H1 (cell line): ENCODE data around the gene ZNF75A. TPM values are rescaled to one million over a fixed set of nuclear protein-coding genes. Genes with fewer than 3 reads are reported as not detected.

Experiments
- CBX8 ChIP-seq: fragments of 300-800, 300-1000 bp; sonication (generic); IDR thresholded peaks from 2 replicates; pipeline ENCODE4 v1.7.1; 2016; ENCODE audit warnings: low read depth, low read length, borderline replicate concordance
- JUN ChIP-seq: IDR thresholded peaks from 2 replicates; pipeline ENCODE4 v1.6.1; 2011; ENCODE audit warnings: low read depth, mild to moderate bottlenecking, improper control_type of control experiment, low read length
- TBP ChIP-seq: IDR thresholded peaks from 2 replicates; pipeline ENCODE4 v1.6.1; 2011; ENCODE audit warnings: low read depth, low read length, improper control_type of control experiment
- polyA plus RNA-seq, 7 experiments: library from polyadenylated mRNA; depleted of rRNA in 3 of 7; stranded (reverse) in 5 of 7; unstranded in 2 of 7; fragments of >200 nt in 5 of 7; fragments of 200-250 nt in 2 of 7; gene quantifications; 1 replicate in 5 of 7; 2 replicates in 1 of 7; 4 replicates in 1 of 7; pipeline versions ENCODE4 v1.2.1 to v1.2.3, GENCODE V29; 2011 to 2013; ENCODE audit warnings: missing spikeins in 2 of 7, mixed read lengths in 2 of 7
- total RNA-seq: library from RNA; stranded (reverse); fragmentation: NEBNext Ultra II Directional; extraction: Animal tissue kit (Norgen Biotek cat#: 25700); gene quantifications from 2 replicates; pipeline ENCODE4 v1.2.1, GENCODE V29; 2021
- TF ChIP-seq, protein P1 (sequence below): fragments of 300-600 bp; sonication (generic); IDR thresholded peaks from 2 replicates; pipeline ENCODE4 v1.7.1; 2012; ENCODE audit warnings: low read length, moderate library complexity, mild to moderate bottlenecking, inconsistent platforms; ENCODE audit not compliant: insufficient replicate concordance

The ZNF75A gene
- total and polyA plus RNA-seq, 2 of the 8 experiments (the other 6 are each of a cell fraction or from before 2014, with no cell fraction given) = 9.3 to 30.0 TPM

GRCh38 chr16:3274490-3274889, 30.8 kb upstream of the ZNF75A start (continued):
- TF ChIP-seq, protein P1, sequence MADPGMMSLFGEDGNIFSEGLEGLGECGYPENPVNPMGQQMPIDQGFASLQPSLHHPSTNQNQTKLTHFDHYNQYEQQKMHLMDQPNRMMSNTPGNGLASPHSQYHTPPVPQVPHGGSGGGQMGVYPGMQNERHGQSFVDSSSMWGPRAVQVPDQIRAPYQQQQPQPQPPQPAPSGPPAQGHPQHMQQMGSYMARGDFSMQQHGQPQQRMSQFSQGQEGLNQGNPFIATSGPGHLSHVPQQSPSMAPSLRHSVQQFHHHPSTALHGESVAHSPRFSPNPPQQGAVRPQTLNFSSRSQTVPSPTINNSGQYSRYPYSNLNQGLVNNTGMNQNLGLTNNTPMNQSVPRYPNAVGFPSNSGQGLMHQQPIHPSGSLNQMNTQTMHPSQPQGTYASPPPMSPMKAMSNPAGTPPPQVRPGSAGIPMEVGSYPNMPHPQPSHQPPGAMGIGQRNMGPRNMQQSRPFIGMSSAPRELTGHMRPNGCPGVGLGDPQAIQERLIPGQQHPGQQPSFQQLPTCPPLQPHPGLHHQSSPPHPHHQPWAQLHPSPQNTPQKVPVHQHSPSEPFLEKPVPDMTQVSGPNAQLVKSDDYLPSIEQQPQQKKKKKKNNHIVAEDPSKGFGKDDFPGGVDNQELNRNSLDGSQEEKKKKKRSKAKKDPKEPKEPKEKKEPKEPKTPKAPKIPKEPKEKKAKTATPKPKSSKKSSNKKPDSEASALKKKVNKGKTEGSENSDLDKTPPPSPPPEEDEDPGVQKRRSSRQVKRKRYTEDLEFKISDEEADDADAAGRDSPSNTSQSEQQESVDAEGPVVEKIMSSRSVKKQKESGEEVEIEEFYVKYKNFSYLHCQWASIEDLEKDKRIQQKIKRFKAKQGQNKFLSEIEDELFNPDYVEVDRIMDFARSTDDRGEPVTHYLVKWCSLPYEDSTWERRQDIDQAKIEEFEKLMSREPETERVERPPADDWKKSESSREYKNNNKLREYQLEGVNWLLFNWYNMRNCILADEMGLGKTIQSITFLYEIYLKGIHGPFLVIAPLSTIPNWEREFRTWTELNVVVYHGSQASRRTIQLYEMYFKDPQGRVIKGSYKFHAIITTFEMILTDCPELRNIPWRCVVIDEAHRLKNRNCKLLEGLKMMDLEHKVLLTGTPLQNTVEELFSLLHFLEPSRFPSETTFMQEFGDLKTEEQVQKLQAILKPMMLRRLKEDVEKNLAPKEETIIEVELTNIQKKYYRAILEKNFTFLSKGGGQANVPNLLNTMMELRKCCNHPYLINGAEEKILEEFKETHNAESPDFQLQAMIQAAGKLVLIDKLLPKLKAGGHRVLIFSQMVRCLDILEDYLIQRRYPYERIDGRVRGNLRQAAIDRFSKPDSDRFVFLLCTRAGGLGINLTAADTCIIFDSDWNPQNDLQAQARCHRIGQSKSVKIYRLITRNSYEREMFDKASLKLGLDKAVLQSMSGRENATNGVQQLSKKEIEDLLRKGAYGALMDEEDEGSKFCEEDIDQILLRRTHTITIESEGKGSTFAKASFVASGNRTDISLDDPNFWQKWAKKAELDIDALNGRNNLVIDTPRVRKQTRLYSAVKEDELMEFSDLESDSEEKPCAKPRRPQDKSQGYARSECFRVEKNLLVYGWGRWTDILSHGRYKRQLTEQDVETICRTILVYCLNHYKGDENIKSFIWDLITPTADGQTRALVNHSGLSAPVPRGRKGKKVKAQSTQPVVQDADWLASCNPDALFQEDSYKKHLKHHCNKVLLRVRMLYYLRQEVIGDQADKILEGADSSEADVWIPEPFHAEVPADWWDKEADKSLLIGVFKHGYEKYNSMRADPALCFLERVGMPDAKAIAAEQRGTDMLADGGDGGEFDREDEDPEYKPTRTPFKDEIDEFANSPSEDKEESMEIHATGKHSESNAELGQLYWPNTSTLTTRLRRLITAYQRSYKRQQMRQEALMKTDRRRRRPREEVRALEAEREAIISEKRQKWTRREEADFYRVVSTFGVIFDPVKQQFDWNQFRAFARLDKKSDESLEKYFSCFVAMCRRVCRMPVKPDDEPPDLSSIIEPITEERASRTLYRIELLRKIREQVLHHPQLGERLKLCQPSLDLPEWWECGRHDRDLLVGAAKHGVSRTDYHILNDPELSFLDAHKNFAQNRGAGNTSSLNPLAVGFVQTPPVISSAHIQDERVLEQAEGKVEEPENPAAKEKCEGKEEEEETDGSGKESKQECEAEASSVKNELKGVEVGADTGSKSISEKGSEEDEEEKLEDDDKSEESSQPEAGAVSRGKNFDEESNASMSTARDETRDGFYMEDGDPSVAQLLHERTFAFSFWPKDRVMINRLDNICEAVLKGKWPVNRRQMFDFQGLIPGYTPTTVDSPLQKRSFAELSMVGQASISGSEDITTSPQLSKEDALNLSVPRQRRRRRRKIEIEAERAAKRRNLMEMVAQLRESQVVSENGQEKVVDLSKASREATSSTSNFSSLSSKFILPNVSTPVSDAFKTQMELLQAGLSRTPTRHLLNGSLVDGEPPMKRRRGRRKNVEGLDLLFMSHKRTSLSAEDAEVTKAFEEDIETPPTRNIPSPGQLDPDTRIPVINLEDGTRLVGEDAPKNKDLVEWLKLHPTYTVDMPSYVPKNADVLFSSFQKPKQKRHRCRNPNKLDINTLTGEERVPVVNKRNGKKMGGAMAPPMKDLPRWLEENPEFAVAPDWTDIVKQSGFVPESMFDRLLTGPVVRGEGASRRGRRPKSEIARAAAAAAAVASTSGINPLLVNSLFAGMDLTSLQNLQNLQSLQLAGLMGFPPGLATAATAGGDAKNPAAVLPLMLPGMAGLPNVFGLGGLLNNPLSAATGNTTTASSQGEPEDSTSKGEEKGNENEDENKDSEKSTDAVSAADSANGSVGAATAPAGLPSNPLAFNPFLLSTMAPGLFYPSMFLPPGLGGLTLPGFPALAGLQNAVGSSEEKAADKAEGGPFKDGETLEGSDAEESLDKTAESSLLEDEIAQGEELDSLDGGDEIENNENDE = no peak
- TF ChIP-seq TBP (no peak), JUN (no peak), CBX8 (no peak)
